OCI-M2 (cell line): ENCODE data around the gene DCT.

Experiments used
- DNase-seq: peaks from one replicate; lab custom pipeline; 2025; ENCODE audit not compliant: unreplicated experiment; lab: John Stamatoyannopoulos, UW

Gene DCT

DNA sequence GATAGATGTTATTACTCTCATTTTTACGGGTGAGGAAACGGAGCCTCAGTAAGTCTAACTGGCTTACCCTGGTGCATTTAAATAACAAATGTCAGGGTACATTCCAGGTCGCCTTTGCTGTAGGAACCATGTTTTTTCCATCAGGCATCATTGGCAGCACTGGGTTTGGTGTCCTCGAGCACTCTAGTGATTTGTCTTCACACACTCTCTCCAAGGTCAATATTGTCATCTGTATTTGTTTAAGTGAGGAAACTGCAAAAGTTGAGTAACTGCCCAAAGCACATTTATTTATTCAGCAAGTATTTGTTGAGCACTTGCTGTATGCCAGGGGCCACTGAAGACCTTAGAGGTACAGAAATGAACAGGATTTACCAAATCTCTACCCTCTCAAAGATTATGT, 78.6 kb downstream of the DCT start:
- DNase-seq: no peak

DNA sequence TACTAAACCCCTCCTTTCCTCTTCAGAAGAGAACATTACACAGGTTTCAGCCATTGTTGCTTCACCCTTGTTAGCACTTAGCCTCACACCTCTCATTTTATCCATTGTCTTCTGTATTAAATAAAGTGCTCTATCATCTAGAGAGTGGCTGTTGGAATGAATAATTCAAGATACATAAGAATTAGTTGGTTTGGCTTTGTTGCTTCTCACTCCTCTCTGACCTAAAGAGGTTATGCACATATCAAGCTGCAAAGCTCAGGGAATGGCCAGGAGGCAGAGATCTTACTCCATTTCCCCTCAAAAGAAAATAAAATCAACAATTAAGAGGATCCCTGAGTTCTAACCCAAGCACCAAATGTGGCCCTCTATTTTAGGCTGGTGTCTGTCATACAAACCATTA, 79.7 kb downstream of the DCT start:
- DNase-seq: no peak

DNA sequence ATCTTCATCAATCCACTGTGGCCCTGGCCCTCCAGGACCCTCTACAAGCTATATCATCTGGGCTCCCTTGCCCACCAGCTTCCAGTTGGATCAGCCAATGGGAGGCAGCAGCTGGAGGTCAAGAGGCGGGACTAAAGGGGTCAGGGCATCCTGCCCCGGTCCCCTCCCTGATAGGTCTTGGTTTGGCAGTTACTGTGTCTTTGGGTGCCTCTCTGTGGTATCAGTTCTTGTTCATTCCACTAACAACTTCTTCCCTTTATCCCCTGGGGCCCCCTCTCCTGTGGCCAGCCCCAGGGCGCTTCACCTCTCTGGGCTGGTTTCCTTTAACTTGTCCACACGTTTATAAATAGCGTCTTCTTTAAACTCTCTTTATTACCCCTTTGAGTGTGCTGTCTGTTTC, 83.6 kb downstream of the DCT start:
- no peak for DNase-seq

DNA sequence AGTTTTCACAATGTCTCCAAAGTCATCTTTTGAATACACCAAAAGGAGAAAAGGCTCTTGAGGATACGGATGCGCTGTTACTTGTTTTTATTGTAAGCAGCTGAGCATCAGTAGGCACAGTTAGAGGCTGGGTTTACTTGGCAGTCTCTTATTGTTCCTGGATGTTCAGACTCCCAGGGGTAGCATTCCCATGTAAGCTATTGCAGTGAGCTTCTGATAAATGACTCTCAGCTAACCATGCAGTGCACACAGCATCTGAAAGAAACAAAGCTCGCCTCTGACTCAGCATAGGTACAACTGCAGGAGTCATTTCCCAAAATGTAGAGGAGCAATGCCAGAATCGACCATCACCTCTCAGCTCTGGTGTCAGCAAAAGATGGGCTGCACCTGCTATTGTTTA, 84.8 kb downstream of the DCT start:
- DNase-seq: no peak

DNA sequence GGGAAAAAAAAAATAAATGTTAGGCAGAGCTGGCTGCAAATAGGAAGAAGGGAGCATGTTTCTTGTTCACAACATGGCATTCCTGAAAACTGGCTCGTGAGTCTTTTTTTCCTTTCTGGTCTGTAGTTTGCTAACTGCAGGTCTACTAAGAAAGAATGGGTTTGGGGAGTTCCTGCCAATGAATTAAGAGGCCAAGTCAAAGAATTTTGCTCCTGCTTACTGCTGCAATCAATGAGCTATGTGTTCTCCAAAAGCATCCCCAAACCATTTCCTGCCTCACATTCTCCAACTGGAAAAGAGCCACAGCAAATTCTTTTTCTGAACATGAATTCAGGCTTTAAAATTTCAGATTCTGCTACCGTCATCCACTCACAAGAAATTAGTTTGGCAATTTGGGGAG, 88.6 kb downstream of the DCT start:
- no peak for DNase-seq

DNA sequence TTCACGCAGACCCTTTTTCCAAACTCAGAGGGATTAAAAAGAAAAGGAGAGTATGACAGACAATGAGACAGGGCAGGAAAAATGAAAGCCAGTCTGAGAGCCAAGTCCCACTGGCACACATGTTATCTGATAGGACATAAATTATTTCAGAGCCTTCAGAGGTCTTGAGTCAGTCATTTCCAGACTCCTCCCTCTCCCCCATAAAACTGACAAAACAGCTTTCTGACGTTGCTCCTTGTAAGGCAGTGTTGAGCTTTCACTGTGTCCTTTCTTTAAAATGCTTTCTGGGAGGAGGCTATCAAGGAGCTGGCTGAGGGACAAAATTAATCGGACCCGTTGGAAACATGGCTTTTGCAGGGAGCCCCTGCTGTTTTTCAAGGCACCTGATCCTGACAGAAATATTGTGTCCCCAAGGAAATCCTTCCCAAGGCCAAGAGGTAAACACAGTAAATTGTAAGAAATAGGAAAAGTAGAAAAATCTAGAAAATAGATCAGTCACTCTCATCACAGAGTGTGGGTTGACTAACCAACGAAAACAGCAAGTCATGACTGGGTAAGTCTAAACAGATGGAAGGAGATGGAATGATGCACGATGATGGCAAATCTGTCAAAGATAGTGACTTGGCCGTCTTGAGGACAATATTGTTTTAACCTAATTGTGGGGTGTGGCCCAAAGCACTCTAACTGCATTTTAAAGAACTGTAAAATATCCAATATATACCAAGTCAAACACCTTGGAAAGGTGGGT, 89.7 kb downstream of the DCT start:
- DNase-seq: no peak

DNA sequence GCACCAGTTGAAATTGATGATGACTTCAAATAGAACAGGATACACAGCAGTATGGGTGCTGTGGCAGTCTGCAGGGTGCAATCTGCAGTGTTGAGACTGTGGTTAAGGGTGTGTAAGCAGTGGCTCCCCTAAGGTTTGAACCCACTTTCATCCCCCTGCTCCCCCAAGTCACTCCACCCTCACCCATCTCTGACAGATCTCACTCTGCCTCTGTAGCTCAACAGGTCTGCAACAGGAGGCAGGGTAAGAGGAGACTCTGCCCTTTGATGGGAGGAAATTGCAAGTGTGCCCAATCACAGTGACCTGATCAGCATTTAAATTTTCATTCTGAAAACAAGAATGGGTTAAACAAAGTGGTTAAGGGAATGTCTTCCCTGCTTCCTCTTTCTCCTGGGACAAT, 92.4 kb downstream of the DCT start:
- DNase-seq: no peak
